Lower leg skin (tissue), 4 donors: ENCODE data around the gene LDLRAD3. TPM values are rescaled to one million over a fixed set of nuclear protein-coding genes. Genes with fewer than 3 reads are reported as not detected.

Experiments used
- DNase-seq, 2 donors: peaks; one replicate each; pipeline ENCODE4 v3.0.0-alpha.2; 2019; ENCODE audit warnings: low spot score in 2 of 2
- H3K4me3 ChIP-seq: fragments of 200-600 bp; sonication (generic); 2 replicates; pipeline ENCODE4 v1.5.1; 2017; ENCODE audit warnings: mild to moderate bottlenecking, low read depth; ENCODE audit not compliant: poor library complexity, severe bottlenecking
- CTCF ChIP-seq, 3 donors: fragments of 450-650 bp; IDR thresholded peaks; one replicate each; pipeline ENCODE4 v1.5.1; 2016; ENCODE audit warnings: antibody characterized with exemption in 3 of 3, mild to moderate bottlenecking in 3 of 3, moderate library complexity in 2 of 3
- POLR2A ChIP-seq, 2 donors: fragments of 450-650 bp; IDR thresholded peaks; one replicate each; pipeline ENCODE4 v1.6.1; 2016 to 2017; ENCODE audit warnings: antibody characterized with exemption in 2 of 2, mild to moderate bottlenecking in 1 of 2, moderate library complexity in 1 of 2
- WGBS, 2 donors: methylation state at CpG; one replicate each; pipeline ENCODE4 v1.1.5; 2018; 5-methylcytosine and 5-hydroxymethylcytosine counted together
- intact Hi-C: fragments of 100-400 bp; cut with DNase I; formaldehyde crosslinking; loops from one replicate; pipeline ENCODE4 v1.15.0; 2023; ENCODE audit warnings: low total_unique reads
- total RNA-seq, 4 donors: library from RNA; depleted of rRNA; stranded (reverse); fragments of >200 nt; gene quantifications; one replicate each; pipeline ENCODE4 v1.1.0, GENCODE V29; 2016

LDLRAD3 gene
- total RNA-seq, 4 donors from 2014 or later = 18.6 to 42.6 (median 25.5) TPM

- H3K4me3 ChIP-seq = no peak overlapping the region
- WGBS, 2 donors = 92 to 93% methylated on average over 8 of the region's 8 CpGs
- DNase-seq = no peak
- TF ChIP-seq CTCF (IDR thresholded peaks at IDR 0.05) (no peak), POLR2A (IDR thresholded peaks at IDR 0.05) (no peak)
- intact Hi-C loops = no loop called here
Observed at GRCh38 chr11:36192425-36193289, 248.8 kb downstream of the LDLRAD3 start.

- 89 to 92% methylated on average over 6 of the region's 6 CpGs for WGBS, 2 donors
- DNase-seq = no peak
- TF ChIP-seq CTCF (IDR thresholded peaks at IDR 0.05) = no peak
- TF ChIP-seq POLR2A (IDR thresholded peaks at IDR 0.05) = no peak
- intact Hi-C loops = no loop called here
- H3K4me3 ChIP-seq = no peak overlapping the region
Observed at GRCh38 chr11:36193290-36193619, 249.4 kb downstream of the LDLRAD3 start.

GRCh38 chr11:36193721-36194120 lies 249.9 kb downstream of the LDLRAD3 start:
- no peak for DNase-seq
- TF ChIP-seq POLR2A (IDR thresholded peaks at IDR 0.05) (no peak), CTCF (IDR thresholded peaks at IDR 0.05) (no peak)
- WGBS, 2 donors = 71 to 85% methylated on average over 1 of the region's 1 CpG
- intact Hi-C loops = no loop called here
- H3K4me3 ChIP-seq = no peak overlapping the region

GRCh38 chr11:36195496-36196354 lies 251.9 kb downstream of the LDLRAD3 start:
- DNase-seq = no peak
- intact Hi-C loops = no loop called here
- no peak overlapping the region for H3K4me3 ChIP-seq
- TF ChIP-seq CTCF (IDR thresholded peaks at IDR 0.05) = no peak
- TF ChIP-seq POLR2A (IDR thresholded peaks at IDR 0.05) = no peak
- 61 to 63% methylated on average over 5 of the region's 5 CpGs for WGBS, 2 donors

- no peak for DNase-seq
- TF ChIP-seq CTCF (IDR thresholded peaks at IDR 0.05) = no peak
- 63 to 72% methylated on average over 7 of the region's 7 CpGs for WGBS, 2 donors
- intact Hi-C loops = no loop called here
- H3K4me3 ChIP-seq = no peak overlapping the region
Observed at GRCh38 chr11:36196411-36196998, 252.6 kb downstream of the LDLRAD3 start.
